Testis (tissue), 2 donors: ENCODE results near the gene LPP.

ENCODE experiments used
- POLR2A ChIP-seq: fragments of 450-650 bp; IDR thresholded peaks from one replicate; pipeline ENCODE4 v1.6.1; 2017; ENCODE audit warnings: antibody characterized with exemption, mild to moderate bottlenecking, moderate library complexity
- TF ChIP-seq, protein P1 (sequence below), 3 experiments: fragments of 450-650 bp in 2 of 3; fragments of 200-600 bp in 1 of 3; sonication (generic) in 1 of 3; IDR thresholded peaks; one replicate each; pipeline ENCODE4 v1.5.1; 2016 to 2019; ENCODE audit warnings: antibody characterized with exemption in 3 of 3, mild to moderate bottlenecking in 2 of 3, moderate library complexity in 1 of 3

GRCh38 chr3:188889054-188889491 lies 735.1 kb downstream of the LPP start:
- TF ChIP-seq, protein P1, sequence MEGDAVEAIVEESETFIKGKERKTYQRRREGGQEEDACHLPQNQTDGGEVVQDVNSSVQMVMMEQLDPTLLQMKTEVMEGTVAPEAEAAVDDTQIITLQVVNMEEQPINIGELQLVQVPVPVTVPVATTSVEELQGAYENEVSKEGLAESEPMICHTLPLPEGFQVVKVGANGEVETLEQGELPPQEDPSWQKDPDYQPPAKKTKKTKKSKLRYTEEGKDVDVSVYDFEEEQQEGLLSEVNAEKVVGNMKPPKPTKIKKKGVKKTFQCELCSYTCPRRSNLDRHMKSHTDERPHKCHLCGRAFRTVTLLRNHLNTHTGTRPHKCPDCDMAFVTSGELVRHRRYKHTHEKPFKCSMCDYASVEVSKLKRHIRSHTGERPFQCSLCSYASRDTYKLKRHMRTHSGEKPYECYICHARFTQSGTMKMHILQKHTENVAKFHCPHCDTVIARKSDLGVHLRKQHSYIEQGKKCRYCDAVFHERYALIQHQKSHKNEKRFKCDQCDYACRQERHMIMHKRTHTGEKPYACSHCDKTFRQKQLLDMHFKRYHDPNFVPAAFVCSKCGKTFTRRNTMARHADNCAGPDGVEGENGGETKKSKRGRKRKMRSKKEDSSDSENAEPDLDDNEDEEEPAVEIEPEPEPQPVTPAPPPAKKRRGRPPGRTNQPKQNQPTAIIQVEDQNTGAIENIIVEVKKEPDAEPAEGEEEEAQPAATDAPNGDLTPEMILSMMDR (IDR thresholded peaks at IDR 0.05), result no peak
- TF ChIP-seq POLR2A, result no peak
